Activated CD8-positive, alpha-beta memory T cell treated with anti-CD3 and anti-CD28 coated beads for 1 hour (primary cell): ENCODE results near the gene ZNF302.
A peak's percentile ranks its signal among the peaks of the same experiment; 100 is the strongest.
"Not testable (repeated sequence)": the region's sequence is repeated elsewhere in the genome, so short reads cannot be mapped to it uniquely, and the experiment has no call there.

Experiments
- DNase-seq, 2 donors: peaks; one replicate each; pipeline ENCODE4 v3.0.0-alpha.2; 2020; ENCODE audit warnings: low read depth in 1 of 2; ENCODE audit errors: extremely low read depth in 1 of 2

Gene ZNF302

GRCh38 chr19:34671972-34672371, 5.5 kb upstream of the ZNF302 start:
- DNase-seq, result no peak

- no peak for DNase-seq
Observed at GRCh38 chr19:34673590-34673989, 3.9 kb upstream of the ZNF302 start.

- DNase-seq, result no peak
Observed at GRCh38 chr19:34675250-34675649, 2.2 kb upstream of the ZNF302 start.

GRCh38 chr19:34675919-34676318, 1.6 kb upstream of the ZNF302 start:
- no peak for DNase-seq

- DNase-seq, result peak in 1 of 2 donors; percentile 45
Observed at GRCh38 chr19:34676697-34677385, 637 bp upstream of the ZNF302 start, which contains the start of gene SCGB2B2. SCGB2B2 (minus strand) TSS chr19:34677159; CDS start chr19:34594563, 82,596 bp downstream.

- no peak for DNase-seq
Observed at GRCh38 chr19:34678085-34678412, 571 bp downstream of the ZNF302 start.

- DNase-seq, result no peak
Observed at GRCh38 chr19:34678421-34678820, 943 bp downstream of the ZNF302 start.

GRCh38 chr19:34681478-34681877, 4.0 kb downstream of the ZNF302 start:
- no peak for DNase-seq

GRCh38 chr19:34685266-34685665, 7.8 kb downstream of the ZNF302 start:
- not testable (repeated sequence) for DNase-seq

GRCh38 chr19:34686455-34686854, 9.0 kb downstream of the ZNF302 start:
- no peak for DNase-seq

- no peak for DNase-seq
Observed at GRCh38 chr19:34687348-34687747, 9.9 kb downstream of the ZNF302 start.

- DNase-seq, result no peak
Observed at GRCh38 chr19:34688592-34688991, 11.1 kb downstream of the ZNF302 start.

GRCh38 chr19:34690372-34690771, 12.9 kb downstream of the ZNF302 start:
- no peak for DNase-seq

GRCh38 chr19:34692549-34692948, 15.1 kb downstream of the ZNF302 start:
- DNase-seq, result no peak

- DNase-seq, result no peak
Observed at GRCh38 chr19:34707661-34708060, 30.2 kb downstream of the ZNF302 start.

- no peak for DNase-seq
Observed at GRCh38 chr19:34711890-34712289, 34.4 kb downstream of the ZNF302 start.

GRCh38 chr19:34712395-34713261, 35.1 kb downstream of the ZNF302 start:
- DNase-seq, result no peak

GRCh38 chr19:34713262-34713637, 35.8 kb downstream of the ZNF302 start:
- no peak for DNase-seq

- no peak for DNase-seq
Observed at GRCh38 chr19:34715357-34715756, 37.9 kb downstream of the ZNF302 start.

GRCh38 chr19:34722353-34722752, 44.9 kb downstream of the ZNF302 start:
- no peak for DNase-seq

- no peak for DNase-seq
Observed at GRCh38 chr19:34725400-34725799, 47.9 kb downstream of the ZNF302 start.
